GM04504 (cell line): Measurements from ENCODE around the gene SPTAN1.
"Not testable (repeated sequence)": the region's sequence is repeated elsewhere in the genome, so short reads cannot be mapped to it uniquely, and the experiment has no call there.

Source experiments
- DNase-seq: peaks from one replicate; pipeline ENCODE4 v3.0.0-alpha.2; 2012; ENCODE audit warnings: low read depth

SPTAN1 gene

GRCh38 chr9:128552744-128553440 lies 505 bp downstream of the SPTAN1 start:
- DNase-seq: no peak

- DNase-seq: no peak
Measured at GRCh38 chr9:128553728-128554127, 1.3 kb downstream of the SPTAN1 start.

GRCh38 chr9:128554155-128554862 lies 1.9 kb downstream of the SPTAN1 start:
- no peak for DNase-seq

- no peak for DNase-seq
Measured at GRCh38 chr9:128555180-128555721, 2.9 kb downstream of the SPTAN1 start.

GRCh38 chr9:128556276-128556675 lies 3.9 kb downstream of the SPTAN1 start:
- no peak for DNase-seq

GRCh38 chr9:128556926-128557634 lies 4.7 kb downstream of the SPTAN1 start:
- DNase-seq: no peak

GRCh38 chr9:128558431-128559310 lies 6.3 kb downstream of the SPTAN1 start:
- peak; percentile 65 for DNase-seq

- no peak for DNase-seq
Measured at GRCh38 chr9:128565578-128565977, 13.2 kb downstream of the SPTAN1 start.

GRCh38 chr9:128568470-128569078 lies 16.2 kb downstream of the SPTAN1 start:
- DNase-seq: no peak

- no peak for DNase-seq
Measured at GRCh38 chr9:128575469-128575868, 23.1 kb downstream of the SPTAN1 start.

GRCh38 chr9:128575916-128576315 lies 23.5 kb downstream of the SPTAN1 start:
- DNase-seq: no peak

- no peak for DNase-seq
Measured at GRCh38 chr9:128577206-128577605, 24.8 kb downstream of the SPTAN1 start.

GRCh38 chr9:128579194-128579593 lies 26.8 kb downstream of the SPTAN1 start:
- no peak for DNase-seq

GRCh38 chr9:128580731-128581130 lies 28.3 kb downstream of the SPTAN1 start:
- DNase-seq: no peak

GRCh38 chr9:128585155-128585554 lies 32.8 kb downstream of the SPTAN1 start:
- DNase-seq: not testable (repeated sequence)

- not testable (repeated sequence) for DNase-seq
Measured at GRCh38 chr9:128586934-128587333, 34.5 kb downstream of the SPTAN1 start.

- DNase-seq: no peak
Measured at GRCh38 chr9:128587453-128587852, 35.1 kb downstream of the SPTAN1 start.

GRCh38 chr9:128588581-128589233 lies 36.3 kb downstream of the SPTAN1 start:
- no peak for DNase-seq

GRCh38 chr9:128593039-128593438 lies 40.7 kb downstream of the SPTAN1 start:
- no peak for DNase-seq

GRCh38 chr9:128593856-128594255 lies 41.5 kb downstream of the SPTAN1 start:
- no peak for DNase-seq

GRCh38 chr9:128595471-128595870 lies 43.1 kb downstream of the SPTAN1 start:
- DNase-seq: no peak
